Measurements from ENCODE around the gene SPATS2L.

The SPATS2L gene

DNA sequence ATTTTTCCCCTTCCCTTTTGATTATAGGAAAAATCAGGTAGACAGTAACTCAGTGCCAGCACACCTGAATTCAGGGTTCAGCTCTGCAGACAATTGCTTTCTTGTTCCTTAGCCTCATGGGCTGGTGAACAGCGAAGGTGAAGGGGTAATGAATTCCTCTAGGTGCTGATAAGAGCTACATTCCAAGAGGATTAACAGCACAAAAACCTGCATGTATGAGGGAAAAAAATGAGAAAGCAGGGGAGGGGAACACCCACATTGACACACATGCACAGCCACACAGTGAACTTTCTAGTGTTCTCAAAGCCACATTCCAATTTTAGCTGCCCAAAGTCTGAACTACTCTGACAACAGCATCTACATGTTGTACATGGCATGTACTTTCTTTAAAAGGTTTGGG lies 46.1 kb downstream of the SPATS2L start (continued):
- TF ChIP-seq ZNF830 (tag by site-specific recombination; IDR thresholded peaks at IDR 0.05; ENCODE audit: low read depth) (no peak), ZNF335 (tag by site-specific recombination; conservative IDR thresholded peaks at IDR 0.05) (no peak), MZF1 (tag by site-specific recombination; IDR thresholded peaks at IDR 0.05; ENCODE audit: borderline replicate concordance) (no peak), ZNF560 (tag by site-specific recombination; IDR thresholded peaks at IDR 0.05; ENCODE audit: borderline replicate concordance) (no peak), ZFHX2 (tag by site-specific recombination; conservative IDR thresholded peaks at IDR 0.05) (peak; percentile 50)
- TF ChIP-seq, protein P1, sequence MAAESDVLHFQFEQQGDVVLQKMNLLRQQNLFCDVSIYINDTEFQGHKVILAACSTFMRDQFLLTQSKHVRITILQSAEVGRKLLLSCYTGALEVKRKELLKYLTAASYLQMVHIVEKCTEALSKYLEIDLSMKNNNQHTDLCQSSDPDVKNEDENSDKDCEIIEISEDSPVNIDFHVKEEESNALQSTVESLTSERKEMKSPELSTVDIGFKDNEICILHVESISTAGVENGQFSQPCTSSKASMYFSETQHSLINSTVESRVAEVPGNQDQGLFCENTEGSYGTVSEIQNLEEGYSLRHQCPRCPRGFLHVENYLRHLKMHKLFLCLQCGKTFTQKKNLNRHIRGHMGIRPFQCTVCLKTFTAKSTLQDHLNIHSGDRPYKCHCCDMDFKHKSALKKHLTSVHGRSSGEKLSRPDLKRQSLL (tag by site-specific recombination; IDR thresholded peaks at IDR 0.05), result no peak
- TF ChIP-seq, protein P2, sequence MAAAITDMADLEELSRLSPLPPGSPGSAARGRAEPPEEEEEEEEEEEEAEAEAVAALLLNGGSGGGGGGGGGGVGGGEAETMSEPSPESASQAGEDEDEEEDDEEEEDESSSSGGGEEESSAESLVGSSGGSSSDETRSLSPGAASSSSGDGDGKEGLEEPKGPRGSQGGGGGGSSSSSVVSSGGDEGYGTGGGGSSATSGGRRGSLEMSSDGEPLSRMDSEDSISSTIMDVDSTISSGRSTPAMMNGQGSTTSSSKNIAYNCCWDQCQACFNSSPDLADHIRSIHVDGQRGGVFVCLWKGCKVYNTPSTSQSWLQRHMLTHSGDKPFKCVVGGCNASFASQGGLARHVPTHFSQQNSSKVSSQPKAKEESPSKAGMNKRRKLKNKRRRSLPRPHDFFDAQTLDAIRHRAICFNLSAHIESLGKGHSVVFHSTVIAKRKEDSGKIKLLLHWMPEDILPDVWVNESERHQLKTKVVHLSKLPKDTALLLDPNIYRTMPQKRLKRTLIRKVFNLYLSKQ (tag by site-specific recombination; IDR thresholded peaks at IDR 0.05; ENCODE audit: borderline replicate concordance), result no peak

DNA sequence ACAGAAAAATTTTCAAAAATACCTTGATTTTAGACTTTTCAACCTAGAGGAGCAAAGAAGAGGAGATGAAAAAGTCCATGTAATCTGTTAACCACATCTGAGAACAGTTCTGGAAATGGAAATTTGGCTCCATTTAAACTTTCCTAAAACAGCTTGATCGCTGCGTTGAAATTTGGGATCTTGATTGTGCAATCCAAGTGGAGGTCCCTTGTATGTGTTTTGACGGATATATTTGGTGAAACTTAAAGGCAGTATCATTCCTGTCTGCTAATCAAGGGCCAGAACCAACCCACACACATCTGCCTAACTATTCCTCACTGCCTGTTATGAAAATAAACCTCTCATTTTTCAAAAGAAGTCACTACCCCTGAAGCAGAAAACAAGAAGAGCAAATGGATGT lies 46.6 kb downstream of the SPATS2L start:
- ChIA-PET POLR2A (no interaction called here), CTCF (interaction anchor here (1.3 kb wide), 1 partner anchor 368 kb away, joined by 4 read pairs; no protein-coding TSS in a partner anchor)
- H3K9me3 ChIP-seq (ENCODE audit: control insufficient read depth, insufficient read depth, low read depth, low read length), result no peaks in the 10 kb centered on the region
- no peak overlapping the region for H3K4me3 ChIP-seq (ENCODE audit: low read depth, low read length)
- H3K4me1 ChIP-seq (ENCODE audit: control insufficient read depth, insufficient read depth, low read length), result peaks cover 11% of the 10 kb centered on the region; the same call in 1 of the 2 replicates
- no peaks in the 10 kb centered on the region for H3K36me3 ChIP-seq (ENCODE audit: control insufficient read depth in 2 of 2, insufficient read depth in 1 of 2, low read length in 2 of 2)
- no peak overlapping the region for H3K27ac ChIP-seq (ENCODE audit: extremely low read depth, low read depth, low read length)
- no peak for TF ChIP-seq ZNF776 (tag by site-specific recombination; IDR thresholded peaks at IDR 0.05; ENCODE audit: borderline replicate concordance)

DNA sequence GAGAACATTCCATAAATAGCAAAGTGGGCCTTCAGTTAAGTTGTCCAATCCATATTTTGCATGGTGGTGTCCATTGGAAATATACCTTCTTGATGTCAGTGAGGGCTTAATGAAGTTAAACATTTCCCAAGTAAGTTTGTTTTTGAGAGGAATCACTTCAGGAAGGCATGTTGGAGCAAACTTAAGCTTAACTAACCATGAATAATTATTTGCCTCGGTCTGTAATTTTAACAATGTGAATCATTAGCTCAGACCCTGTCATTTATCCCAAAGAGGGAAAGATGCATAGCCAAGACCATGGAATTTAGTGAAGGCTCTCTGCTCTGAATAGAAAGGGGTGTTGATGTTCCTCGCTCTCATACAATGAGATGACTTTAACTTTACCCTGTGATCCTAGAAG lies 47.4 kb downstream of the SPATS2L start:
- no peaks in the 10 kb centered on the region for H3K36me3 ChIP-seq (ENCODE audit: control insufficient read depth in 2 of 2, insufficient read depth in 1 of 2, low read length in 2 of 2)
- no peak overlapping the region for H3K4me3 ChIP-seq (ENCODE audit: low read depth, low read length)
- H3K27ac ChIP-seq (ENCODE audit: extremely low read depth, low read depth, low read length), result no peak overlapping the region
- peaks cover 11% of the 10 kb centered on the region; the same call in 1 of the 2 replicates for H3K4me1 ChIP-seq (ENCODE audit: control insufficient read depth, insufficient read depth, low read length)
- CTCF ChIA-PET, result interaction anchor here (0.6 to 1.3 kb wide), 2 partner anchors 28 to 369 kb away, joined by 3 to 4 read pairs; no protein-coding TSS in a partner anchor
- no peaks in the 10 kb centered on the region for H3K9me3 ChIP-seq (ENCODE audit: control insufficient read depth, insufficient read depth, low read depth, low read length)
- POLR2A ChIA-PET, result no interaction called here
- TF ChIP-seq ZNF623 (tag by site-specific recombination; IDR thresholded peaks at IDR 0.05) (no peak), ZNF610 (tag by site-specific recombination; IDR thresholded peaks at IDR 0.05; ENCODE audit: borderline replicate concordance) (no peak), KLF7 (tag by site-specific recombination; IDR thresholded peaks at IDR 0.05; ENCODE audit: borderline replicate concordance) (no peak), ZNF707 (tag by site-specific recombination; IDR thresholded peaks at IDR 0.05) (no peak), ZNF677 (tag by site-specific recombination; IDR thresholded peaks at IDR 0.05) (no peak), KLF16 (tag by site-specific recombination; IDR thresholded peaks at IDR 0.05) (no peak), ZNF132 (tag by site-specific recombination; IDR thresholded peaks at IDR 0.05; ENCODE audit: borderline replicate concordance) (no peak), SP3 (tag by site-specific recombination; IDR thresholded peaks at IDR 0.05) (no peak), ZNF174 (tag by site-specific recombination; IDR thresholded peaks at IDR 0.05) (no peak), ZSCAN16 (tag by site-specific recombination; IDR thresholded peaks at IDR 0.05) (no peak), YY1 (tag by site-specific recombination; IDR thresholded peaks at IDR 0.05) (no peak), ZNF248 (tag by site-specific recombination; IDR thresholded peaks at IDR 0.05) (no peak), ZNF624 (tag by site-specific recombination; IDR thresholded peaks at IDR 0.05) (no peak), ZNF600 (tag by site-specific recombination; IDR thresholded peaks at IDR 0.05) (no peak), IKZF3 (tag by site-specific recombination; IDR thresholded peaks at IDR 0.05) (no peak), ZNF214 (tag by site-specific recombination; IDR thresholded peaks at IDR 0.05; ENCODE audit: borderline replicate concordance) (no peak)
- TF ChIP-seq, protein P3, sequence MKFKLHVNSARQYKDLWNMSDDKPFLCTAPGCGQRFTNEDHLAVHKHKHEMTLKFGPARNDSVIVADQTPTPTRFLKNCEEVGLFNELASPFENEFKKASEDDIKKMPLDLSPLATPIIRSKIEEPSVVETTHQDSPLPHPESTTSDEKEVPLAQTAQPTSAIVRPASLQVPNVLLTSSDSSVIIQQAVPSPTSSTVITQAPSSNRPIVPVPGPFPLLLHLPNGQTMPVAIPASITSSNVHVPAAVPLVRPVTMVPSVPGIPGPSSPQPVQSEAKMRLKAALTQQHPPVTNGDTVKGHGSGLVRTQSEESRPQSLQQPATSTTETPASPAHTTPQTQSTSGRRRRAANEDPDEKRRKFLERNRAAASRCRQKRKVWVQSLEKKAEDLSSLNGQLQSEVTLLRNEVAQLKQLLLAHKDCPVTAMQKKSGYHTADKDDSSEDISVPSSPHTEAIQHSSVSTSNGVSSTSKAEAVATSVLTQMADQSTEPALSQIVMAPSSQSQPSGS (tag by site-specific recombination; IDR thresholded peaks at IDR 0.05; ENCODE audit: low read depth), result no peak
- TF ChIP-seq, protein P4, sequence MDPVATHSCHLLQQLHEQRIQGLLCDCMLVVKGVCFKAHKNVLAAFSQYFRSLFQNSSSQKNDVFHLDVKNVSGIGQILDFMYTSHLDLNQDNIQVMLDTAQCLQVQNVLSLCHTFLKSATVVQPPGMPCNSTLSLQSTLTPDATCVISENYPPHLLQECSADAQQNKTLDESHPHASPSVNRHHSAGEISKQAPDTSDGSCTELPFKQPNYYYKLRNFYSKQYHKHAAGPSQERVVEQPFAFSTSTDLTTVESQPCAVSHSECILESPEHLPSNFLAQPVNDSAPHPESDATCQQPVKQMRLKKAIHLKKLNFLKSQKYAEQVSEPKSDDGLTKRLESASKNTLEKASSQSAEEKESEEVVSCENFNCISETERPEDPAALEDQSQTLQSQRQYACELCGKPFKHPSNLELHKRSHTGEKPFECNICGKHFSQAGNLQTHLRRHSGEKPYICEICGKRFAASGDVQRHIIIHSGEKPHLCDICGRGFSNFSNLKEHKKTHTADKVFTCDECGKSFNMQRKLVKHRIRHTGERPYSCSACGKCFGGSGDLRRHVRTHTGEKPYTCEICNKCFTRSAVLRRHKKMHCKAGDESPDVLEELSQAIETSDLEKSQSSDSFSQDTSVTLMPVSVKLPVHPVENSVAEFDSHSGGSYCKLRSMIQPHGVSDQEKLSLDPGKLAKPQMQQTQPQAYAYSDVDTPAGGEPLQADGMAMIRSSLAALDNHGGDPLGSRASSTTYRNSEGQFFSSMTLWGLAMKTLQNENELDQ (tag by site-specific recombination; IDR thresholded peaks at IDR 0.05; ENCODE audit: low read depth), result no peak
- TF ChIP-seq, protein P5, sequence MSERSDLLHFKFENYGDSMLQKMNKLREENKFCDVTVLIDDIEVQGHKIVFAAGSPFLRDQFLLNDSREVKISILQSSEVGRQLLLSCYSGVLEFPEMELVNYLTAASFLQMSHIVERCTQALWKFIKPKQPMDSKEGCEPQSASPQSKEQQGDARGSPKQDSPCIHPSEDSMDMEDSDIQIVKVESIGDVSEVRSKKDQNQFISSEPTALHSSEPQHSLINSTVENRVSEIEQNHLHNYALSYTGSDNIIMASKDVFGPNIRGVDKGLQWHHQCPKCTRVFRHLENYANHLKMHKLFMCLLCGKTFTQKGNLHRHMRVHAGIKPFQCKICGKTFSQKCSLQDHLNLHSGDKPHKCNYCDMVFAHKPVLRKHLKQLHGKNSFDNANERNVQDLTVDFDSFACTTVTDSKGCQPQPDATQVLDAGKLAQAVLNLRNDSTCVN (tag by site-specific recombination; optimal IDR thresholded peaks at IDR 0.05), result no peak

Data from HEK293 (cell line).